ENCODE measurements around the gene XRCC5. TPM values are rescaled to one million over a fixed set of nuclear protein-coding genes. Genes with fewer than 3 reads are reported as not detected.
A peak's percentile ranks its signal among the peaks of the same experiment; 100 is the strongest.

The XRCC5 gene
- total and polyA plus RNA-seq, 2 of the 8 experiments (the other 6 are each of a cell fraction or from before 2014, with no cell fraction given): 308 to 644 TPM

- POLR2A ChIA-PET (ENCODE audit: partially characterized antibody): interaction anchor here (1.4 to 8.1 kb wide), 5 partner anchors 9 to 22 kb away, joined by 5 to 101 read pairs (median 15); no protein-coding TSS in a partner anchor
- no peak overlapping the region for H2AFZ ChIP-seq (ENCODE audit: low read length)
- no peak overlapping the region for H3K4me2 ChIP-seq (ENCODE audit: insufficient read depth in 1 of 2, low read depth in 2 of 2, low read length in 2 of 2)
- H4K8ac ChIP-seq (ENCODE audit: extremely low read depth, insufficient read depth, low read length): no peak overlapping the region
- TF ChIP-seq POLR2A (IDR thresholded peaks at IDR 0.05; ENCODE audit: control extremely low read depth in 1 of 2, low read depth in 2 of 2, low read length in 2 of 2) (0 out of 3 replicates have a peak, but pooled peaks of 1 of the 2 experiments have one; percentile 10), CHD1 (IDR thresholded peaks at IDR 0.05; ENCODE audit: low read depth, low read length) (no peak)
- FAIRE-seq (no peak), DNase-seq (ENCODE audit: low read depth in 1 of 2, low spot score in 2 of 2) (no peak)
- H3K4me1 ChIP-seq (replicated peaks in 1 of 4; ENCODE audit: control insufficient read depth in 3 of 4, insufficient read depth in 4 of 4, low read length in 3 of 4): no peaks in the 10 kb centered on the region
- no peak overlapping the region for H4K5ac ChIP-seq (ENCODE audit: insufficient read length, low read depth, low read length)
- 92% methylated on average over 1 of the region's 1 CpG; no CpG with 5 or more reads in 1 of the 2 experiments for WGBS, 2 experiments (ENCODE audit: extremely low coverage in 1 of 2, insufficient coverage in 1 of 2, insufficient read length in 1 of 2, insufficient replicate concordance in 2 of 2, low coverage in 1 of 2, low lambda C conversion rate in 2 of 2, missing lambda C conversion rate in 1 of 2)
- CTCF ChIA-PET (ENCODE audit: partially characterized antibody): interaction anchor here (1.2 to 1.8 kb wide), 2 partner anchors 16 to 30 kb away, joined by 4 read pairs; no protein-coding TSS in a partner anchor
- H2AK5ac ChIP-seq (ENCODE audit: low read depth, low read length): no peak overlapping the region
- peaks cover 5 to 15% of the 10 kb centered on the region in 2 experiments for H4K20me1 ChIP-seq (replicated peaks in 1 of 2; ENCODE audit: control insufficient read depth in 1 of 2, insufficient read depth in 2 of 2, low read length in 2 of 2)
- H3K56ac ChIP-seq (replicated peaks; ENCODE audit: insufficient read length, low read depth, low read length): no peak overlapping the region
- H3K23ac ChIP-seq (ENCODE audit: insufficient read length): no peak overlapping the region
- H3K9ac ChIP-seq (replicated peaks in 1 of 4; ENCODE audit: extremely low read depth in 1 of 4, low read depth in 3 of 4, low read length in 3 of 4): no peak overlapping the region
- no peaks in the 10 kb centered on the region; the same call in 1 of the 2 replicates for H3K23me2 ChIP-seq (ENCODE audit: low read depth, low read length)
- no peak overlapping the region for H2BK15ac ChIP-seq (ENCODE audit: low read length)
- H2BK12ac ChIP-seq (ENCODE audit: low read depth, low read length): no peak overlapping the region
- no peak overlapping the region for H3K4ac ChIP-seq (replicated peaks; ENCODE audit: insufficient read length, low read depth, low read length)
- H4K91ac ChIP-seq (replicated peaks; ENCODE audit: insufficient read length, low read length): no peak overlapping the region
- no peak overlapping the region for H3K27ac ChIP-seq (ENCODE audit: low read depth, low read length)
- no peaks in the 10 kb centered on the region for H3K27me3 ChIP-seq (replicated peaks in 1 of 4; ENCODE audit: control insufficient read depth in 3 of 4, extremely low read depth in 1 of 4, insufficient read depth in 3 of 4, low read length in 3 of 4)
- H3K9me3 ChIP-seq (ENCODE audit: insufficient read depth in 2 of 2, low read depth in 1 of 2, low read length in 1 of 2): no peaks in the 10 kb centered on the region
- no peak overlapping the region for H3K14ac ChIP-seq (ENCODE audit: insufficient read length)
- no peak overlapping the region for H2BK5ac ChIP-seq (ENCODE audit: low read depth, low read length)
- H3K4me3 ChIP-seq (ENCODE audit: extremely low read depth in 1 of 4, insufficient read depth in 2 of 4, low read depth in 3 of 4, low read length in 4 of 4): no peak overlapping the region
- H3K79me1 ChIP-seq (ENCODE audit: low read depth, low read length): no peaks in the 10 kb centered on the region
- no peak overlapping the region for H2BK120ac ChIP-seq (replicated peaks; ENCODE audit: low read depth, low read length)
- H3K79me2 ChIP-seq (ENCODE audit: control insufficient read depth in 1 of 2, insufficient read depth in 2 of 2, low read length in 2 of 2): peaks cover 0 to 33% of the 10 kb centered on the region in 2 experiments; a peak in 2 of 4 replicates
- H2BK20ac ChIP-seq (ENCODE audit: low read length): no peak overlapping the region
- H3K36me3 ChIP-seq (ENCODE audit: control insufficient read depth in 2 of 4, insufficient read depth in 4 of 4, low read length in 3 of 4): peaks cover 33 to 96% (median 74%) of the 10 kb centered on the region in 4 experiments
- H3K18ac ChIP-seq (ENCODE audit: extremely low read depth, low read length): no peak overlapping the region
These were observed 35.2 kb downstream of the XRCC5 start for GRCh38 chr2:216144372-216144771.

All from H1 (cell line).